HEK293T (cell line): Measurements from ENCODE around the gene SCAF11.

Experiments used
- CTCF ChIA-PET: fragments of 350-600 bp; formaldehyde crosslinking; extraction: SDS; loops from one replicate; lab custom pipeline; 2021; ENCODE audit warnings: antibody characterized with exemption, inconsistent platforms; lab: Yijun Ruan, JAX
- POLR2A ChIA-PET: fragments of 350-600 bp; formaldehyde crosslinking; extraction: SDS; loops from one replicate; lab custom pipeline; 2020; ENCODE audit warnings: antibody characterized with exemption, inconsistent platforms; lab: Yijun Ruan, JAX
- DNase-seq: peaks from one replicate; pipeline ENCODE4 v3.0.0; 2012; ENCODE audit warnings: mixed read lengths; ENCODE audit errors: extremely low spot score
- ARNT ChIP-seq: fragments of 450-650 bp; IDR thresholded peaks from 2 replicates; pipeline ENCODE4 v1.6.1; 2017; ENCODE audit warnings: mild to moderate bottlenecking
- BHLHE40 ChIP-seq: fragments of 450-650 bp; IDR thresholded peaks from 2 replicates; pipeline ENCODE4 v1.6.1; 2016; ENCODE audit warnings: mild to moderate bottlenecking, moderate library complexity, borderline replicate concordance
- CTBP1 ChIP-seq: fragments of 450-650 bp; IDR thresholded peaks from 2 replicates; pipeline ENCODE4 v1.6.1; 2016; ENCODE audit warnings: borderline replicate concordance
- ELF4 ChIP-seq: fragments of 450-650 bp; IDR thresholded peaks from 2 replicates; pipeline ENCODE4 v1.6.1; 2017; ENCODE audit warnings: antibody characterized with exemption
- FOXA1 ChIP-seq: fragments of 450-650 bp; IDR thresholded peaks from 2 replicates; pipeline ENCODE4 v1.6.1; 2016; ENCODE audit warnings: mild to moderate bottlenecking
- FOXK2 ChIP-seq: fragments of 450-650 bp; IDR thresholded peaks from 2 replicates; pipeline ENCODE4 v1.6.1; 2016; ENCODE audit warnings: mild to moderate bottlenecking
- FOXM1 ChIP-seq: fragments of 450-650 bp; IDR thresholded peaks from 2 replicates; pipeline ENCODE4 v1.6.1; 2017; ENCODE audit warnings: mild to moderate bottlenecking, borderline replicate concordance
- HDGF ChIP-seq: fragments of 450-650 bp; IDR thresholded peaks from 2 replicates; pipeline ENCODE4 v1.6.1; 2017; ENCODE audit warnings: antibody characterized with exemption, borderline replicate concordance
- L3MBTL2 ChIP-seq: fragments of 450-650 bp; conservative IDR thresholded peaks from 2 replicates; pipeline ENCODE4 v1.6.1; 2016; ENCODE audit warnings: mild to moderate bottlenecking
- LEF1 ChIP-seq: fragments of 450-650 bp; IDR thresholded peaks from 2 replicates; pipeline ENCODE4 v1.6.1; 2017; ENCODE audit warnings: mild to moderate bottlenecking, borderline replicate concordance
- NFRKB ChIP-seq: fragments of 450-650 bp; IDR thresholded peaks from 2 replicates; pipeline ENCODE4 v1.6.1; 2016; ENCODE audit warnings: mild to moderate bottlenecking, moderate library complexity
- SP1 ChIP-seq: fragments of 450-650 bp; IDR thresholded peaks from 2 replicates; pipeline ENCODE4 v1.6.1; 2017
- SUZ12 ChIP-seq: fragments of 450-650 bp; IDR thresholded peaks from 2 replicates; pipeline ENCODE4 v1.6.1; 2016; ENCODE audit warnings: mild to moderate bottlenecking
- TARDBP ChIP-seq: fragments of 450-650 bp; IDR thresholded peaks from 2 replicates; pipeline ENCODE4 v1.6.1; 2016
- ZNF384 ChIP-seq: fragments of 450-650 bp; IDR thresholded peaks from 2 replicates; pipeline ENCODE4 v1.6.1; 2016
- TF ChIP-seq, protein P1 (sequence below): fragments of 450-650 bp; IDR thresholded peaks from 2 replicates; pipeline ENCODE4 v1.6.1; 2016

SCAF11 gene

GRCh38 chr12:45973526-45973925 lies 16.8 kb downstream of the SCAF11 start:
- ChIA-PET POLR2A (no interaction called here), CTCF (no interaction called here)
- no peak for DNase-seq
- TF ChIP-seq L3MBTL2 = no peak
- TF ChIP-seq ELF4 = no peak
- TF ChIP-seq ARNT = no peak
- no peak for TF ChIP-seq TARDBP
- TF ChIP-seq HDGF = no peak
- TF ChIP-seq, protein P1, sequence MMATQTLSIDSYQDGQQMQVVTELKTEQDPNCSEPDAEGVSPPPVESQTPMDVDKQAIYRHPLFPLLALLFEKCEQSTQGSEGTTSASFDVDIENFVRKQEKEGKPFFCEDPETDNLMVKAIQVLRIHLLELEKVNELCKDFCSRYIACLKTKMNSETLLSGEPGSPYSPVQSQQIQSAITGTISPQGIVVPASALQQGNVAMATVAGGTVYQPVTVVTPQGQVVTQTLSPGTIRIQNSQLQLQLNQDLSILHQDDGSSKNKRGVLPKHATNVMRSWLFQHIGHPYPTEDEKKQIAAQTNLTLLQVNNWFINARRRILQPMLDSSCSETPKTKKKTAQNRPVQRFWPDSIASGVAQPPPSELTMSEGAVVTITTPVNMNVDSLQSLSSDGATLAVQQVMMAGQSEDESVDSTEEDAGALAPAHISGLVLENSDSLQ = no peak
- TF ChIP-seq CTBP1 = no peak
- no peak for TF ChIP-seq ZNF384
- no peak for TF ChIP-seq FOXM1

GRCh38 chr12:45970391-45970790 lies 20.0 kb downstream of the SCAF11 start:
- POLR2A ChIA-PET = no interaction called here
- no peak for DNase-seq
- CTCF ChIA-PET = no interaction called here
- no peak for TF ChIP-seq FOXM1
- TF ChIP-seq, protein P1 = no peak
- no peak for TF ChIP-seq BHLHE40
- TF ChIP-seq TARDBP = no peak
- TF ChIP-seq ELF4 = no peak
- no peak for TF ChIP-seq ARNT

DNA sequence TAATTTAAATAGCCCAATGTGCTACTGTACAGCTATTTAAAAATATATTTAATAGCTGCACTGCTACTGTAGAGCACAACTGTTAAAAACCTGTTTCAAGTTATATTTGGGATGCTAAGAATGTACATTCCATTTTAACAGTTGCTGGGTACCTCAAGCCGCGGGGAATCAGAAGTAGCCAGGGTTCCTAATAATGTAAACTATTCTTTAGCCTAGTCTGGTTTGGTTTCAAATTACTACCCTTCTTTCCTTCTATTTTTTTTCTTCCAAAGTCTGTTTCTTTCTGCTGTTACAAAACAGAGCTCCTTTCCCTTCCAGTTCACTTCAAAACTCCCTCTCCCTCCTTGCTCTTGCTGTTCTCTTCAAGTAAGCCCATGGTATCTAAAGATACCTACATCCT lies 21.3 kb downstream of the SCAF11 start:
- DNase-seq = no peak
- ChIA-PET POLR2A (no interaction called here), CTCF (interaction anchor here (0.6 kb wide), 1 partner anchor 18 kb away, joined by 3 read pairs; no protein-coding TSS in a partner anchor)
- TF ChIP-seq ELF4 (no peak), BHLHE40 (no peak), CTBP1 (no peak), ARNT (no peak), FOXM1 (no peak), SP1 (no peak), L3MBTL2 (no peak), FOXA1 (no peak), FOXK2 (no peak), NFRKB (no peak), SUZ12 (no peak), ZNF384 (no peak)

DNA sequence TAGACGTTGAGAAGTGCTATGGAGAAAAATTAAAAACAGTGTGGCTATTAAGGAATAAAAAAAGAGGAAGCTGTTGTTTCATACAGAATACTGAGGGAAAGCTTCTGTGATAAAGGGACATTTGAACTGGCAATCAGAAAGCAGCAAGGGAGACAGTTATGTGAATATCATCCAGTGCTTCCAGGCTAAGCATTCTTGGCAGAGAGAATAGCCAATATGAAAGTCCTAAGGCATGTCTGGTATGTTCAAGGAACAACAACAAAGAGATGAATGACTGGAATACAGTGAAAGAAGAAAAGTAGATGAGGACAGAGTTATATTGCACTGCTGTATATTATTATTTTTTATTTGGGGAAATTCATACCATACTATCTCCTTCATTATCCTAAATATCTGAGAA lies 23.9 kb downstream of the SCAF11 start:
- CTCF ChIA-PET = no interaction called here
- TF ChIP-seq ARNT (no peak), ZNF384 (no peak)
- POLR2A ChIA-PET = no interaction called here
- DNase-seq = no peak

DNA sequence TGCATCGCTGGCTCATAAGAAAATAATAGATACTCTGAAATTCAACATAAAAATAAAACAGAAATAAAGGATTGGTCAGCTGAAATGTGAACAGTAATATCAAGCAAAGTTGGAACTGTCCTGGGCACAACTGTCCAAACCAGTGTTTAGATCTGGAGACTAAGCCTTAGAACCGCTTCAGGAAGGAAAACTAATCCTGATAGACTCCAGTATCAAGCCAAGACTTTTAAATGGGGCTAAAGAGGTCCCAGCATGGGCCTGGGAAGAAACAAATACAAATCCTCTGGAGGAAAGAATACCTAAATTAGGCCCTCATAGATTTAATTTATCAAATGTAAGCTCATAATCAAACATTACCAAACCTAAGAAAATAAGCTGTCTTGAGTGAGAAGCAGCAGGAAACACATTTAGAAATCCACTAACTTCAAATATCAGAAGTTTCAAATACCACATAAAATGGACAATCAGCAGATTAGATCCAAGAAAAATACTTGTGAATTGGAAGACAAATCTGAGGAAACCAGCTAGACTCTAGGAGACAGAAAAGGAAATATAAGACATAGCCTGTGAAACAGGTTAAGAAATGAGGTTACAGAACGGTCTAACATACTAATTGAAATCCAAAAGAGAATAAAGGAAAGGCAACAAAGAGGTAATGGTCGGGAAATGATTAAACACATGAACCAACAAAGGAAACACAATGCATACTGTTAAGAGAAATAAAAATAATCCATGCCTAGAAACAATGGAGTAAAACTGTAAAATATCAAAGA lies 27.6 kb downstream of the SCAF11 start:
- TF ChIP-seq HDGF = no peak
- no peak for TF ChIP-seq ARNT
- TF ChIP-seq SUZ12 = no peak
- TF ChIP-seq TARDBP = no peak
- TF ChIP-seq FOXM1 = no peak
- TF ChIP-seq SP1 = no peak
- TF ChIP-seq L3MBTL2 = no peak
- TF ChIP-seq FOXK2 = no peak
- TF ChIP-seq, protein P1 = no peak
- no peak for TF ChIP-seq CTBP1
- TF ChIP-seq LEF1 = no peak
- no peak for TF ChIP-seq NFRKB
- DNase-seq = no peak
- POLR2A ChIA-PET = no interaction called here
- CTCF ChIA-PET = no interaction called here

- DNase-seq = no peak
- POLR2A ChIA-PET = no interaction called here
- no peak for TF ChIP-seq CTBP1
- CTCF ChIA-PET = no interaction called here
Measured at GRCh38 chr12:45959728-45960127, 30.6 kb downstream of the SCAF11 start.

DNA sequence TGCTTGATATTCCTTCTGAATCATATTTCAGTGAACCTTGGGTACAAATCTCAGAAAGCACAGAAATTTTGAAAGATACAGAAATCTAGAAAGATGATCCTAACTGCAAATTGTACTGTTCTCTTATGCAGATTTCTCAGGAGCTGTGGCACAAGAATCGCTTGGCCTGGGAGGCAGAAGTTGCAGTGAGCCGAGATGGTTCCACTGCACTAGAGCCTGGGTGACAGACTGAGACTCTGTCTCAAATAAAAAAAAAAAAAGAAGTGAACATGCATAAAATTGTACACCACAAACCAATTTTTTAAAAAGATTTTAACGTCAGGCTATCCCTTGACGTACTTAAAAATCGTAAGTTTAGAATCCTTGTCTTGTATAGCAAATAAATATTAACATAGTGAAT lies 31.3 kb downstream of the SCAF11 start:
- ChIA-PET POLR2A (no interaction called here), CTCF (no interaction called here)
- no peak for DNase-seq
- no peak for TF ChIP-seq L3MBTL2
